Measurements from ENCODE around the gene TMPRSS5.

DNA sequence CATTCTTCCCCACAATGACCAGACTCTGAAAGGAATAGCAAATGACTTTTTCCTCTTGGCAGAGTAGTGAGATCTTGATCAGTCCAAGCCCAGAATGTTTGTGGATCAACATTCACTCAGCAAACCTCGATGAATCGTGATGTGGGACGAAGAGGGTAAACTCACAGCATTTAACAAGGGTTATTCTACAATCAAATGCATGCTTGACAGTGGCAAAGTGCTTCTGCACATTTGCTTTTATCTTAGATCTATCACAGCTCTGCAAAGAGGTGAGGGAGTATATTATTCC, 31.8 kb downstream of the TMPRSS5 start:
- TF ChIP-seq, protein P1, sequence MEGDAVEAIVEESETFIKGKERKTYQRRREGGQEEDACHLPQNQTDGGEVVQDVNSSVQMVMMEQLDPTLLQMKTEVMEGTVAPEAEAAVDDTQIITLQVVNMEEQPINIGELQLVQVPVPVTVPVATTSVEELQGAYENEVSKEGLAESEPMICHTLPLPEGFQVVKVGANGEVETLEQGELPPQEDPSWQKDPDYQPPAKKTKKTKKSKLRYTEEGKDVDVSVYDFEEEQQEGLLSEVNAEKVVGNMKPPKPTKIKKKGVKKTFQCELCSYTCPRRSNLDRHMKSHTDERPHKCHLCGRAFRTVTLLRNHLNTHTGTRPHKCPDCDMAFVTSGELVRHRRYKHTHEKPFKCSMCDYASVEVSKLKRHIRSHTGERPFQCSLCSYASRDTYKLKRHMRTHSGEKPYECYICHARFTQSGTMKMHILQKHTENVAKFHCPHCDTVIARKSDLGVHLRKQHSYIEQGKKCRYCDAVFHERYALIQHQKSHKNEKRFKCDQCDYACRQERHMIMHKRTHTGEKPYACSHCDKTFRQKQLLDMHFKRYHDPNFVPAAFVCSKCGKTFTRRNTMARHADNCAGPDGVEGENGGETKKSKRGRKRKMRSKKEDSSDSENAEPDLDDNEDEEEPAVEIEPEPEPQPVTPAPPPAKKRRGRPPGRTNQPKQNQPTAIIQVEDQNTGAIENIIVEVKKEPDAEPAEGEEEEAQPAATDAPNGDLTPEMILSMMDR (IDR thresholded peaks at IDR 0.05), result no peak
- TF ChIP-seq POLR2A (IDR thresholded peaks at IDR 0.05), result no peak
